Head of caudate nucleus (tissue), 42 donors: Measurements from ENCODE around the gene EP300.
"Not testable (repeated sequence)": the region's sequence is repeated elsewhere in the genome, so short reads cannot be mapped to it uniquely, and the experiment has no call there.

Source experiments
- DNase-seq, 42 donors: peaks; one replicate each; pipeline versions ENCODE4 v3.0.0 to v3.0.0-alpha.2; 2020 to 2021; ENCODE audit warnings: mixed read lengths in 7 of 42
- intact Hi-C: fragments of 100-400 bp; cut with DNase I; formaldehyde crosslinking; loops from one replicate; pipeline ENCODE4 v1.15.0; 2022

The EP300 gene

GRCh38 chr22:41092023-41092817 is at the start of gene EP300:
Gene EP300, plus strand, starts transcription at chr22:41092592. Its CDS starts 413 bp downstream, at chr22:41093005.
- DNase-seq: peak; percentile 57 to 91 (median 80)
- intact Hi-C loops: loop anchor here (5.0 to 10.0 kb wide), 2 partner anchors 103 to 195 kb away; partner anchors contain the start of gene RANGAP1

GRCh38 chr22:41043722-41044121 is 48.7 kb upstream of the EP300 start:
- intact Hi-C loops: no loop called here

GRCh38 chr22:41045575-41045974 is 46.8 kb upstream of the EP300 start:
- DNase-seq, intact Hi-C loops: not testable (repeated sequence)

More at GRCh38 chr22:41043722-41044121, 48.7 kb upstream of the EP300 start:
- no peak for DNase-seq

GRCh38 chr22:41047801-41048211 is 44.6 kb upstream of the EP300 start:
- intact Hi-C loops: no loop called here
- DNase-seq: no peak

DNA sequence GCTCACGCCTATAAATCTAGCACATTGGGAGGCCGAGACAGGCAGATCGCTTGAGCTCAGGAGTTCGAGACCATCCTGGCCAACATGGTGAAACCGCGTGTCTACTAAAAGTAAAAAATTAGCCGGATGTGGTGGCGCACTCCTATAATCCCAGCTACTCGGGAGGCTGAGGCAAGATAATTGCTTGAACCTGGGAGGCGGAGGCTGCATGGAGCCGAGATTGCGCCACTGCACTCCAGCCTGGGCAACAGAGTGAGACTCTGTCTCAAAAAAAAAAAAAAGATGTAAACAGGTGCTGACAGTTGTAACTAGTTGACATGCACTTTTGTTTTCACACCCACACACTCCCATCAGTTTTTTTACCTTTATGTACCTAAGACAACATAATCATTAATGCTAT is 44.0 kb upstream of the EP300 start:
- DNase-seq, intact Hi-C loops: not testable (repeated sequence)

DNA sequence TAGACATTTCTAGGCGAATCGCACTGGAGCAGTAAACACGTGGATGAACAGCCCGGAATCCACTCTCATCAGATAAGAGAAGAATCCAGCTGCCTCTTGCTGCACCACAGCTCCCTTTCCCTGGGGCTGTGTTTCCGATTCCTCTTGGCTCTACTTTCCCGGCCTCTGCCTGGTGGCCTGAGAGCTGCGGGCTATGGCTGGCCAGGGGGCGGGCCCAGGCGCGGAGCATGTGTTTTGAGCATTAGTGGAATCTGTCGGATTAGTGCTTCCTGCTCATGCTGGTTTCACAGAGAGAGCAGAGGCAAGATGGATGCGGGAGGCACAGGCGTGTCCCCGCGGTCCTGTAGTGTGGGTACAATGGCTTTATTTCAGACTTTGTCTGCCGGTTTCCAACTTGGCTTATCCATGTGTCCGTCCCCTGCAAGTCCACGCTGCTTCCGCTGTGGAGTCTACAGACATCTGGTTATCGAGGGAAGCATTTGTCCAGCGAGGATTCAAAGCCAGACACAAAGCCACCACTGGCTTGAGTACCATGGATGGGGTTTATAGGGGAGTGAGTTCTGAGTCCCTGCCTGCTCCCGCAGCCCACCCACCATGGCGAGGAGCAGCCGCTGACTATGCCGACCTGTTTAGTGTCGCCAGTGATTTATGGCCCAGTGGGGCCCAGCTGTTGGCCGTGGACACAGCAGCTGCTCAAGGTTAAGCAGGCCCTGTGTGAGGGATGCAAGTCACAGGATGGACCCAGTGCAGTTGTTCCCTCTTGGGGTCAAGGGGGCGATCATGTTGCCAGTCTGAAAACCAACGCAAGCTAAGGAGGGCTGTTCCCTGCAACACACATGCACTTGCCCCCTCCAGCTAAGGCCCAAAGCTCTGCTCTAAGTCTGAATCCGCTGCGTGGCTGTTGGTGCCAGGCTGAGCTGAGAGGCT is 43.3 kb upstream of the EP300 start:
- DNase-seq: peak in 40 of 42 donors; percentile 16 to 77 (median 44)
- intact Hi-C loops: no loop called here

GRCh38 chr22:41049795-41050194 is 42.6 kb upstream of the EP300 start:
- DNase-seq, intact Hi-C loops: not testable (repeated sequence)

- intact Hi-C loops: no loop called here
- DNase-seq: no peak
Observed at GRCh38 chr22:41050883-41051282, 41.5 kb upstream of the EP300 start.

GRCh38 chr22:41052661-41053490 is 39.5 kb upstream of the EP300 start:
- DNase-seq: no peak
- intact Hi-C loops: no loop called here

- DNase-seq: no peak
Observed at GRCh38 chr22:41057076-41057475, 35.3 kb upstream of the EP300 start.

DNA sequence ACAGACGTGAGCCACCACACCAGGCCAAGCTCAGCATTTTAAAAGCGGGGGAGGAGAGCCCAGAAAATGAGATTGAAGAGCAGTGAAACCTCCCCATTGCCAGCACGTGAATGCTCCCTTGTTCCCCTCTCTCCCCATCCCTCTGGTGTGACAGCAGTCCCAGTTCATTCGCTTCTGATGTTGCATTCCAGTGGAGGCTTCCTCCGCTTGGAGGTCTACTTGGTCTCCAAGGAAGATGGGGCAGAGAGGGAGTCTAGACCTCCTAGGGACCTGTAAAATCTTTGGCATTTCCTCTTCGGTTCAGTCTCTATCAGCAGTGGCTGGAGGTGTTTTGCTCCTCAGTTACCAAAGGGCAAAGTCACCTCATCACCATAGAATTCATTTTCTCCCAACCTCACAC is 30.2 kb upstream of the EP300 start:
- DNase-seq: no peak
- intact Hi-C loops: no loop called here

More at GRCh38 chr22:41057076-41057475, 35.3 kb upstream of the EP300 start:
- intact Hi-C loops: no loop called here

DNA sequence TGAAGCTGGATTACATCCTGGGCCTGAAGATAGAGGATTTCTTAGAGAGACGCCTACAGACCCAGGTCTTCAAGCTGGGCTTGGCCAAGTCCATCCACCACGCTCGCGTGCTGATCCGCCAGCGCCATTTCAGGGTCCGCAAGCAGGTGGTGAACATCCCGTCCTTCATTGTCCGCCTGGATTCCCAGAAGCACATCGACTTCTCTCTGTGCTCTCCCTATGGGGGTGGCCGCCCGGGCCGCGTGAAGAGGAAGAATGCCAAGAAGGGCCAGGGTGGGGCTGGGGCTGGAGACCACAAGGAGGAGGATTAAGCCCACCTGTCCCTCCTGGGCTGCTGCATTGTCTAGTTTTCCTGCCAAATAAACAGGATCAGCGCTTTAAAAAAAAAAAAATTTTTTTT is 28.1 kb upstream of the EP300 start:
- intact Hi-C loops, DNase-seq: not testable (repeated sequence)

DNA sequence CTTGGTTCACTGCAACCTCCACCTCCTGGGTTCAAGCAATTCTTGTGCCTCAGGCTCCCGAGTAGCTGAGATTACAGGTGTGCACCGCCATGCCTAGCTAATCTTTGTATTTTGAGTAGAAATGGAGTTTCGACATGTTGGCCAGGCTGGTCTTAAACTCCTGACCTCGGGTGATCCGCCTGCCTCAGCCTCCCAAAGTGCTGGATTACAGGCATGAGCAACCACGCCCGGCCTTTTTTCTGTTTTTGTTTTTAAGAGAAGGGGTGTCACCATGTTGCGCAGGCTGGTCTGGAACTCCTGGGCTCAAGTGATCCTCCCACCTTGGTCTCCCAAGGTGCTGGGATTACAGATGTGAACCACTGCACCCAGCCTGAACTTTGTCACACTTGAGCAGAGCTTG is 26.1 kb upstream of the EP300 start:
- intact Hi-C loops: not testable (repeated sequence)

DNA sequence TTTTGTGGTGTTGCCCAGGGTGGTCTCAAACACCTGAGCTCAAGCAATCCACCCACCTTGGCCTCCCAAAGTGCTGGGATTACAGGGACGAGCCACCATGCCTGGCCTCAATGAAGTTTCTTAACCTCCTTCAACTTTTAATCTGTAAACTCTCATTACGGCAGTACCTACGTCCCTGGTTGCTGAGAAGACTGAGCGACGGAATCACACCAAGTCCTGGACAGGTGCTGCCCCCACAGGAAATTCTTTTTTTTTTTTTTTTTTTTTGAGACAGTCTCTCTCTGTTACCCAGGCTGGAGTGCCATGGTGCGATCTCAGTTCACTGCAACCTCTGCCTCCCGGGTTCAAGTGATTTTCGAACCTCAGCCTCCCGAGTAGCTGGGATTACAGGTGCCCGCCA is 24.4 kb upstream of the EP300 start:
- DNase-seq, intact Hi-C loops: not testable (repeated sequence)

More for the DNA sequence above, 26.1 kb upstream of the EP300 start:
- not testable (repeated sequence) for DNase-seq

DNA sequence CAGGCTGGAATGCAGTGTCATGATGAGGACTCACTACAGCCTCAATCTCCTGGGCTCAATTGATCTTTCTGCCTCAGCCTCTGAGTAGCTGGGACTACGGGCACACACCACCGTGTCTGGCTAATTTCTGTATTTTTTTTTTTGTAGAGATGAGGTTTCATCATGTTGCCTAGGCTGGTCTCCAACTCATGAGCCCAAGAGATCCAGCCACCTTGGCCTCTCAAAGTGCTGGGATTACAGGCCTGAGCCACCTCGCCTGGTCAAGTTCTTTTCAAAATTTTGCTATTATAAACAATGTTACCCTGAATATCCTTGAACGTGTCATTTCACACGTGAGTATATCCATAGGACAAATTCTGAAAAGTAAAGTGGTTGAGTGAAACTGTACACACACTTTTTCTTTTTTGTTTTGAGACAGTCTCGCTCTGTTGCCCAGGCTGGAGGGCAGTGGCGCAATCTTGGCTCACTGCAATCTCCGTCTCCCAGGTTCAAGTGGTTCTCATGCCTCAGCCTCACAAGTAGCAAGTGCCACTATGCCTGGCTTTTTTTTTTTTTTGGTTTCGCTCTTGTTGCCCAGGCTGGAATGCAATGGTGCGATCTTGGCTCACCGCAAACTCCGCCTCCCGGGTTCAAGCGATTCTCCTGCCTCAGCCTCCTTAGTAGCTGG is 21.6 kb upstream of the EP300 start:
- intact Hi-C loops: no loop called here
- DNase-seq: no peak

GRCh38 chr22:41074061-41074460 is 18.3 kb upstream of the EP300 start:
- no peak for DNase-seq
- intact Hi-C loops: no loop called here

DNA sequence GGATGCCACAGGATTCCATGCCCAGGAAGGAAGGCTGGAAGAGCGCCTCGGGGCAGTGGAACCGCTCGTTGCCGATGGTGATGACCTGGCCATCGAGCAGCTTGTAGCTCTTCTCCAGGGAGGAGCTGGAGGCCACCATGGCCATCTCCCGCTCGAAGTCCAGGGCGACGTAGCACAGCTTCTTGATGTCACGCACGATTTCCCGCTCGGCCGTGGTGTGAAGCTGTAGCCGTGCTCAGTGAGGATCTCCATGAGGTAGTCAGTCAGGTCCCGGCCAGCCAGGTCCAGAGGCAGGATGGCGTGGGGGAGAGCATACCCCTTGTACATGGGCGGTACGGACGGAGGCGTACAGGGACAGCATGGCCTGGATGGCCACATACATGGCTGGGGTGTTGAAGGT is 17.9 kb upstream of the EP300 start:
- intact Hi-C loops: no loop called here
- DNase-seq: no peak

DNA sequence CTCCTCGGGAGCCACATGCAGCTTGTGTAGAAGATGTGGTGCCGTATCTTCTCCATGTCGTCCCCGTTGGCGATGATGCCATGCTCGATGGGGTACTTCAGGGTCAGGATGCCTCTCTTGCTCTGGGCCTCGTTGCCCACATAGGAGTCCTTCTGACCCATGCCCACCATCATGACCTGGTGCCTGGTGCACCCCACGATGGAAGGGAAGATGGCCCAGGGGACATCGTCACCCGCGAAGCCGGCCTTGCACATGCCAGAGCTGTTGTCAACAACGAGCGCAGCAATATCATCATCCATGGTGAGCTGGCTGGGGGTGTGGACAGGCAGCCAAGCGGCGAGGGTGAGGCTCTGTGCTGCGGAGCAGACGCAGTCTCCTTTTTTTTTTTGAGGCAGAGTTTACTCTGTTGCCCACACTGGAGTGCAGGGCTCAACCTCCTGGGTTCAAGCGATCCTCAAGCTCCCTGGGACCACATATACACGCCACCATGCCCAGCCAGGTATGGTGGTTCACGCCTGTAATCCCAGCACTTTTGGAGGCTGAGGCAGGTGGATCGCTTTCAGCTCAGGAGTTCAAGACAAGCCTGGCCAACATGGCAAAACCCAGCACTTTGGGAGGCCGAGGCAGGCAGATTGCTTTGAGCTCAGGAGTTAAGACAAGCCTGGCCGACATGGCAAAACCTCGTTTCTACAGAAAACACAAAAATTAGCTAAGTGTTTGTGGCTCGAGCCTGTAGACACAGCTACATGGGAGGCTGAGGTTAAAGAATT is 17.3 kb upstream of the EP300 start:
- intact Hi-C loops: no loop called here
- no peak for DNase-seq
